ENCODE results near the gene COG2.
"Not testable (repeated sequence)": the region's sequence is repeated elsewhere in the genome, so short reads cannot be mapped to it uniquely, and the experiment has no call there.

Gene COG2

GRCh38 chr1:230703679-230704385 lies 61.6 kb downstream of the COG2 start:
- no peak for DNase-seq

- DNase-seq = no peak
These were observed 62.5 kb downstream of the COG2 start for GRCh38 chr1:230704830-230705229.

GRCh38 chr1:230705289-230706019 lies 63.2 kb downstream of the COG2 start:
- no peak for DNase-seq

- DNase-seq = no peak
These were observed 63.9 kb downstream of the COG2 start for GRCh38 chr1:230706020-230706699.

GRCh38 chr1:230706887-230707731 lies 64.8 kb downstream of the COG2 start:
- DNase-seq = no peak

GRCh38 chr1:230707732-230708630 lies 65.7 kb downstream of the COG2 start:
- no peak for DNase-seq

GRCh38 chr1:230708631-230709580 lies 66.6 kb downstream of the COG2 start:
- no peak for DNase-seq

- no peak for DNase-seq
These were observed 67.6 kb downstream of the COG2 start for GRCh38 chr1:230709619-230710542.

GRCh38 chr1:230710543-230710904 lies 68.2 kb downstream of the COG2 start:
- no peak for DNase-seq

- DNase-seq = no peak
These were observed 69.0 kb downstream of the COG2 start for GRCh38 chr1:230711245-230711644.

GRCh38 chr1:230712470-230712942 lies 70.2 kb downstream of the COG2 start:
- no peak for DNase-seq

- DNase-seq = no peak
These were observed 70.9 kb downstream of the COG2 start for GRCh38 chr1:230713138-230713537.

GRCh38 chr1:230713547-230713914 lies 71.2 kb downstream of the COG2 start:
- DNase-seq = no peak

GRCh38 chr1:230713915-230714764 lies 71.9 kb downstream of the COG2 start, which contains the start of gene AGT:
Gene AGT, minus strand, starts transcription at chr1:230714122. Its CDS starts 3,299 bp downstream, at chr1:230710823.
- DNase-seq = peak; percentile 41

GRCh38 chr1:230715510-230715909 lies 73.2 kb downstream of the COG2 start:
- DNase-seq = no peak

GRCh38 chr1:230716453-230716852 lies 74.2 kb downstream of the COG2 start:
- not testable (repeated sequence) for DNase-seq

GRCh38 chr1:230717251-230717650 lies 75.0 kb downstream of the COG2 start:
- DNase-seq = no peak

- not testable (repeated sequence) for DNase-seq
These were observed 79.7 kb downstream of the COG2 start for GRCh38 chr1:230721849-230722522.

Data from GOT3 (cell line).